Measurements from ENCODE around the gene NKX6-1.
A peak's percentile ranks its signal among the peaks of the same experiment; 100 is the strongest.

NKX6-1 gene

GRCh38 chr4:84498935-84499623 is at the start of gene NKX6-1:
Gene NKX6-1 (minus strand): TSS chr4:84499292. CDS start chr4:84498228, 1,064 bp downstream.
- peak; percentile 76 for DNase-seq (ENCODE audit: low spot score)

- peak; percentile 11 for DNase-seq (ENCODE audit: low spot score)
These were observed 48.1 kb upstream of the NKX6-1 start for GRCh38 chr4:84547211-84547610.

- no peak for DNase-seq (ENCODE audit: low spot score)
These were observed 46.0 kb upstream of the NKX6-1 start for GRCh38 chr4:84545093-84545492.

- no peak for DNase-seq (ENCODE audit: low spot score)
These were observed 36.8 kb upstream of the NKX6-1 start for GRCh38 chr4:84535901-84536300.

- no peak for DNase-seq (ENCODE audit: low spot score)
These were observed 32.6 kb upstream of the NKX6-1 start for GRCh38 chr4:84531689-84532088.

GRCh38 chr4:84530871-84531270 is 31.8 kb upstream of the NKX6-1 start:
- no peak for DNase-seq (ENCODE audit: low spot score)

GRCh38 chr4:84530454-84530853 is 31.4 kb upstream of the NKX6-1 start:
- no peak for DNase-seq (ENCODE audit: low spot score)

- peak; percentile 48 for DNase-seq (ENCODE audit: low spot score)
These were observed 30.2 kb upstream of the NKX6-1 start for GRCh38 chr4:84529169-84529751.

- no peak for DNase-seq (ENCODE audit: low spot score)
These were observed 28.3 kb upstream of the NKX6-1 start for GRCh38 chr4:84527391-84527790.

- no peak for DNase-seq (ENCODE audit: low spot score)
These were observed 16.0 kb upstream of the NKX6-1 start for GRCh38 chr4:84515075-84515474.

- no peak for DNase-seq (ENCODE audit: low spot score)
These were observed 13.2 kb upstream of the NKX6-1 start for GRCh38 chr4:84512277-84512676.

- no peak for DNase-seq (ENCODE audit: low spot score)
These were observed 12.6 kb upstream of the NKX6-1 start for GRCh38 chr4:84511703-84512102.

GRCh38 chr4:84507941-84508340 is 8.8 kb upstream of the NKX6-1 start:
- no peak for DNase-seq (ENCODE audit: low spot score)

GRCh38 chr4:84504821-84505220 is 5.7 kb upstream of the NKX6-1 start:
- DNase-seq (ENCODE audit: low spot score): no peak

GRCh38 chr4:84503495-84504437 is 4.7 kb upstream of the NKX6-1 start:
- peak; percentile 78 for DNase-seq (ENCODE audit: low spot score)

- no peak for DNase-seq (ENCODE audit: low spot score)
These were observed 3.9 kb upstream of the NKX6-1 start for GRCh38 chr4:84502955-84503373.

- no peak for DNase-seq (ENCODE audit: low spot score)
These were observed 3.4 kb upstream of the NKX6-1 start for GRCh38 chr4:84502333-84502954.

- no peak for DNase-seq (ENCODE audit: low spot score)
These were observed 2.7 kb upstream of the NKX6-1 start for GRCh38 chr4:84501721-84502267.

- no peak for DNase-seq (ENCODE audit: low spot score)
These were observed 2.1 kb upstream of the NKX6-1 start for GRCh38 chr4:84501202-84501503.

GRCh38 chr4:84500386-84501201 is 1.5 kb upstream of the NKX6-1 start:
- DNase-seq (ENCODE audit: low spot score): no peak

GRCh38 chr4:84499624-84499982 is 511 bp upstream of the NKX6-1 start:
- no peak for DNase-seq (ENCODE audit: low spot score)

Data from GM03348 (cell line).